Epithelial cell of prostate (primary cell): ENCODE measurements around the gene WDR73.

Experiments used
- DNase-seq: peaks from one replicate; pipeline ENCODE4 v3.0.0-alpha.2; 2011; ENCODE audit warnings: low read depth, low spot score
- H3K27ac ChIP-seq: fragments of 450-650 bp; 2 replicates; pipeline ENCODE4 v1.5.1; 2017; ENCODE audit warnings: mild to moderate bottlenecking

WDR73 gene

GRCh38 chr15:84621358-84621979, 32.6 kb downstream of the WDR73 start:
- no peak overlapping the region for H3K27ac ChIP-seq
- DNase-seq = no peak

DNA sequence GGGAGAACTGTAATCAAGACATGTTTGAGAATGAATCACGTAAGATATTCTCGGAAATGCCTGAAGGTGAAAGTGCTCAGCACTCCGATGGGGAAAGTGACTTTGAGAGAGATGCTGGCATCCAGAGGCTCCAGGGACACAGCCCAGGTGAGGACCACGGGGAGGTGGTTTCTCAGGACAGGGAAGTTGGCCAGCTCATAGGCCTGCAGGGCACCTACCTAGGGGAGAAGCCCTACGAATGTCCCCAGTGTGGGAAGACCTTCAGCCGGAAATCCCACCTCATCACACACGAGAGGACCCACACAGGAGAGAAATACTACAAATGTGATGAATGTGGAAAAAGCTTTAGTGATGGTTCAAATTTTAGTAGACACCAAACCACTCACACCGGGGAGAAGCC, 33.5 kb downstream of the WDR73 start:
- no peak for DNase-seq
- H3K27ac ChIP-seq = no peak overlapping the region

DNA sequence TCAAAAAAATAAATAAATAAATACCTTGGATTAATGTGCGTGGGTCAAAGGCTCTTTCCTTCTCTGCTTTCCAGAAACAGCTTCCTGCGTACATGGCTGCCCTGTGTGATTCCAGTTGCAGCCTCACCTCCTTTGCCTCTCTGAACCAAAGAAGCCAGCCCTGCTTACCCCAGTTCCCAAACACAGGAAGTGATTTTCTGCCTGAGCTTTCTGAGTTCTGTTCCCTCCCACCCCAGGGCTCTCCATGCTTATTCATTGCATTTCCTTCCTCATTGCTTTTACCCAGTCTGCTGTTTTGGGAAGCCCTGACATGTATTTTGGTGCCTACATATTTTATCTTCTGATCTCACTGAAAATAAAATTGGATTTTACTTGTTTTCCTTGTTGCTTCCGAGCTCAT, 37.8 kb downstream of the WDR73 start:
- no peak overlapping the region for H3K27ac ChIP-seq
- DNase-seq = no peak

- DNase-seq = no peak
Measured at GRCh38 chr15:84611631-84612030, 42.5 kb downstream of the WDR73 start.

GRCh38 chr15:84609818-84610525, 44.1 kb downstream of the WDR73 start:
- no peak overlapping the region for H3K27ac ChIP-seq
- no peak for DNase-seq

More at GRCh38 chr15:84611631-84612030, 42.5 kb downstream of the WDR73 start:
- no peak overlapping the region for H3K27ac ChIP-seq

- no peak for DNase-seq
- H3K27ac ChIP-seq = no peak overlapping the region
Measured at GRCh38 chr15:84608707-84609284, 45.3 kb downstream of the WDR73 start.

DNA sequence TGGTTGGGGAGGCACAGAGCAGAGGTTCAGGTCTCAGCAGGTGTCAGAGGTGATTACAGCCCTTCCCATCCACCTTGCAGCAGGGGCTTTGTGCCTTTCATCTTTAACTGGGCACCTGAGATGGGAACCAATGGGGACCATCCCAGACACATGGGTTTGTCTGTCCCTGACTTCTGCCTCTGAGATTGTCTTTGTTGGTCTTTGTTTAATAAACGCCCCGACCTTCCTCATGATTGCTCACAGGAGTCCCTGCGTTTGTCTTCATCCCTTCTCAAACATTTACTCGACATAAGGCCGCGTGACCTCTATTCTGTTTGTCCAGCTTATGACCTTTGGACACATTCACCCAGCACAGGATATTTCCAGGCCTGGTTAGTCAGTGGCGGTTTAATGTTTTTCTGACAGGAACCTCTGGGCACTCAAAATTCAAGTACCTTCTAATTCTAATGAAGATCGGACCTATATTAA, 47.4 kb downstream of the WDR73 start:
- DNase-seq = no peak
- no peak overlapping the region for H3K27ac ChIP-seq

DNA sequence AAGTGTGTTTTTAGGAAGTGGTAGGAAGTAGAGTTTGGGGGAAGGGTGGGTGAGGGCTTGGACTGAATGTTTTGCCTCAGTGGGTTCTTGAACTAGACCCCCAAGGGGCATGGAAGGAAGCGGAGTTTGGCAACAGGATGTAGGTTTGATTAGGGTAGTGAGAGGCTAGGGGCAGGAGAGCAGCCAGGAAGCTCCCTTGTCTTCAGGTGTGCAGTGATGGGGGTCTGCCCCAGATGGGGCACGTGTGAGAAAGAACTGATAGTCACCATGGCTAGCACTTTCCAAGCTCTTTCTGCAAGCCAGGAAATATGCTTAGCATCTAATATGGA, 48.6 kb downstream of the WDR73 start:
- no peak for DNase-seq
- no peak overlapping the region for H3K27ac ChIP-seq

GRCh38 chr15:84604826-84605553, 49.1 kb downstream of the WDR73 start:
- H3K27ac ChIP-seq = no peak overlapping the region
- DNase-seq = no peak

DNA sequence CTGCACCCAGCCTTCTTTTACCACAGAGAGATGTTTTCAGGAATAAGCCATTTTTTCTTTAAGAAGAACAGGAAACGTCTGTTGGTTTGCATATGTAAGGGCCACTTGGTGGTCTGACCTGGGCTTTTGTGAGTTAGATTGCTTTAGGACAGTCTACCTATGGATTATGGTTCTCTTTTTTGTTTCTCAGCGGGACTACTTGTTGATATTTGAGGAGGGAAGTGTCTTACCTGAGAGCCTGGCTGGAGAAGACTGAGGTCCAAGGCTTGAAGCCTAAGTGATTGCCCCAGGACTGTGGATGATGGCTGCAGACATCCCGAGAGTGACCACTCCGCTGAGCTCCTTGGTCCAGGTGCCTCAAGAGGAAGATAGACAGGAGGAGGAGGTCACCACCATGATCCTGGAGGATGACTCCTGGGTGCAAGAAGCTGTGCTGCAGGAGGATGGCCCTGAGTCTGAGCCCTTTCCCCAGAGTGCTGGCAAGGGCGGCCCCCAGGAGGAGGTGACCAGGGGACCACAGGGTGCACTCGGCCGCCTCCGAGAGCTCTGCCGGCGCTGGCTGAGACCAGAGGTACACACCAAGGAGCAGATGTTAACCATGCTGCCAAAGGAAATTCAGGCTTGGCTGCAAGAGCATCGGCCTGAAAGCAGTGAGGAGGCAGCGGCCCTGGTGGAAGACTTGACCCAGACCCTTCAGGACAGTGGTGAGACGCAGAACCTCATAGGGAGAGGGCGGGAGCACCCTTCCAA, 50.3 kb downstream of the WDR73 start:
- no peak overlapping the region for H3K27ac ChIP-seq

DNA sequence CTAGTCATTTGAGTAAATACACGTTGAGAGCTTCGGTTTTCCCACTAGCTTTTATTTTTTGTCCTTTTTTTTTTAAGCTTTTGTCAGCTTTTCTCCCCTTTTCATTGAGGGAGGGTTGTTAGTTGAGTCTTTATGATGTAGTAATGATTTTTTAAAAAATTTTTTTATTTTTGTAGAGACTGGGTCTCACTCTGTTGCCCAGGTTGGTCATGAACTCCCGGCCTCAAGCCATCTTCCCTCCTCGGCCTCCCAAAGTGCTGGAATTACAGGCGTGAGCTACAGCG, 52.6 kb downstream of the WDR73 start:
- no peak overlapping the region for H3K27ac ChIP-seq
- DNase-seq = no peak

More for the DNA sequence above, 50.3 kb downstream of the WDR73 start:
- DNase-seq = no peak

DNA sequence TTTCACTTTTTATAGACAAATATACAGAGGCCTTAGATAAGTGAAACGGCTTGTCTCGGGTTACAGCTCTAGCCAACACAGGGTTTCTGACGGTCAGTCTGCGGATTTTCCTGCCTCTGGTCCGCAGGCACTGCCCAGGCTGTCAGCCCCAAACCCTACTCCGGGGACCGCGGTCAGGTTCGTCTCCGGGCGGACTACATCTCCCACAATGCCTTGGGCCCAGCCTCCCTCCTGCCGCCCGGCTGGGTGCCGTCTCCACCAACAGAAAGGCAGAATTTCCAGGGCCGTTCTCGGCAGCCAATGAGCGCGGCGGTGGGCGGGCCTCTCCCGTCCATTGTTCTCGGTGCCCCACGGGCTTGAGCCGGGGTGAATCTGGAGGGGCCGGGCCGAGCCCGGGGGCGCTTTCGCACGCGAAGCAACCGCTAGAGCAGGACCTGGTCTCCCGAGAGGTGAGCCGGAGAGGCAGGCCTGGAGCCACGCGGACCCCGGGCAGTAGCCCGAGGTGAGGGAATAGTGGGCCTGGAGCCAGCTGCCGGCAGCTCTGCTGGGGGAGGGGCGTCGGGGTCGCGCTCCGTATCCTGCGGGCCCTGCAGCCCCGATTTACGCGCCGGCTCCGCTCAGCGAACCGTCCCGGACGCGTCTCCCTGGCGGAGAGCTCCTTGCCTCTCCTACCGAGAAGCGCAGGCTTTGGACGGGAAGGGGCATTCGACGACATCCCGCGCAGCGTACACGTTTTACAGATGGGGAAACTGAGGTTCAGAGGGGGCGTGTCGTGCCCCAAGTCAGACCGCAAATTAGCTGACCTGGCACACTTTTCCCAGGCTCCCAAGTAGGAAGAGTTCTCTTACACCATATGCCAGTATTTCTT, 53.2 kb downstream of the WDR73 start, which contains the start of gene ZSCAN2:
TSS of gene ZSCAN2 (plus strand) at position 323 of the 868 bp plus-strand sequence. CDS start 2,919 bp downstream, outside the sequence.
- no peak within 1 kb of the TSS for H3K27ac ChIP-seq
- peak; percentile 55 for DNase-seq

DNA sequence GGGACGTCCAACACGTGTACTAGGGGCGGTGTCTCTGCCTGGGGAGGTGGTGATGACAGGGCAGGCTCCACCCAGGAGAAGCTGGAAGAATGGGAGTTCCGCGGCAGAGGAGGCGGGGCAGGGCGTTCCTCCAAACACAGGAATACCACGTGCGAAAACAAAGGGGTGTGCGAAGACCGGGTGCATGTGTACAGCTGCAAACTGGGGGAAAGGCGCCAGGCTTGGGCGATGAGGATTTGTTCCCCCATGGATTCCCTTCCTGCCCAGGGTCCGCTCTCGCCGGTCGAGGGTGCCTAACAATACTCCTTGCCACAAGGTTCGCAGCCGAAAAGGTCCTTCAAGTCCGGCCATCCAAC, 53.8 kb downstream of the WDR73 start:
- DNase-seq = peak; percentile 54
- no peak overlapping the region for H3K27ac ChIP-seq

DNA sequence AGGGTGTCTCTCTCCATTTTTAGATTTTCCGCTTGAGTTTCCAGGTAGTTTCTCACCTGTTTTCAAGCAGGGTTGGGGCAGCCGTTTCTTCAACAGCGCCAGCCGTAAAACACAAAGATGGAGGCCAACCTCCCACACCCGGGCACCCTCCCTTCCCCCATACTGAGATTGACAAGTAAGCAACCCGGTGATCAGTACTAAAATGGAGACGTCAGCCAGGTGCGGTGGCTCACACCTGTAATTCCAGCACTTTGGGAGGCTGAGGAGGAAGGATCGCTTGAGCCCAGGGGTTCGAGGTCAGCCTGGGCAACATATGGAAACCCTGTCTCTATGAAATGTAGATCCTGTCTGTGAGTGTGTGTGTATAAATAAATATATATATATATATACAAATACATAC, 54.2 kb downstream of the WDR73 start:
- H3K27ac ChIP-seq = no peak overlapping the region
- DNase-seq = no peak

GRCh38 chr15:84598993-84599392, 55.1 kb downstream of the WDR73 start:
- no peak overlapping the region for H3K27ac ChIP-seq
- DNase-seq = no peak

DNA sequence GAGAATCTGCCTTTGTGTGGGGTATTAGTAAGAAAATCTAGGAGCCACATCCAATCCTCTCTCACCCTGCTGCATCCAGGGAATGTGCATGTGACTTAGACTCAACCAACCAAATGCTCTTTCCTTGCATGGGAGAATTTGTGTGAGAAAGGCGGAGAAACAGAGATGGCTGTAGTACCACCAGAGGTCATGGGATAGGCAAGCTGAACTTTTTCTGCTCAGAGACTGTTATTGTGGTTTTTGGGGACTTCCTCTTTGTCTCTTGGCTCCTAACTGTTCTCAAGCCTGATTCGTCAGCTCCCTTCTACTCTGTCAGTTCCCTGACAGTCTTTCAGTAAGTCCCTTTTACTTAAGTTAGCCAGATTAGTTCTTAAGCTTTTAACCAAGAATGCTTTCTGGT, 55.8 kb downstream of the WDR73 start:
- DNase-seq = no peak
- H3K27ac ChIP-seq = no peak overlapping the region

GRCh38 chr15:84597296-84597695, 56.8 kb downstream of the WDR73 start:
- DNase-seq = no peak
- H3K27ac ChIP-seq = peak overlapping the region; percentile 88

DNA sequence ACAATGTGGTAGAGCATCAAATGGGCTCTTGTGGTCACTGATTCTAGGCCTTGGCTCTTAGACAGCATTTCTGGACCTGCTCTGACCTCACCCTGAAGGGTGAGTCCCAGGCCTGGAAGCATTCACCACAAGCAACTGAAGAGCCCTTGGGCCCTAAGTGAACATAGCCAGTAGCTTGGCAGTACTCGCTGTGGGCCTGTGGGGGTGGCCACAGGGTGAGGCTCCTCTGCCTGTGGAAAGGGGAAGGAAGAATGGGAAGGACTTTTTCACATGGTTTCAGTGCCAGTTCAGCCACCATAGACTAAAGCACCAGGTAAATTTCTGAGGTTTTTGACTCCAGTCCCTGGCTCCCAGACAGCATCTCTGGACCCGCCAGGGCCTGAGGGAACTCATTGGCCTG, 58.4 kb downstream of the WDR73 start:
- DNase-seq = no peak
- H3K27ac ChIP-seq = no peak overlapping the region

DNA sequence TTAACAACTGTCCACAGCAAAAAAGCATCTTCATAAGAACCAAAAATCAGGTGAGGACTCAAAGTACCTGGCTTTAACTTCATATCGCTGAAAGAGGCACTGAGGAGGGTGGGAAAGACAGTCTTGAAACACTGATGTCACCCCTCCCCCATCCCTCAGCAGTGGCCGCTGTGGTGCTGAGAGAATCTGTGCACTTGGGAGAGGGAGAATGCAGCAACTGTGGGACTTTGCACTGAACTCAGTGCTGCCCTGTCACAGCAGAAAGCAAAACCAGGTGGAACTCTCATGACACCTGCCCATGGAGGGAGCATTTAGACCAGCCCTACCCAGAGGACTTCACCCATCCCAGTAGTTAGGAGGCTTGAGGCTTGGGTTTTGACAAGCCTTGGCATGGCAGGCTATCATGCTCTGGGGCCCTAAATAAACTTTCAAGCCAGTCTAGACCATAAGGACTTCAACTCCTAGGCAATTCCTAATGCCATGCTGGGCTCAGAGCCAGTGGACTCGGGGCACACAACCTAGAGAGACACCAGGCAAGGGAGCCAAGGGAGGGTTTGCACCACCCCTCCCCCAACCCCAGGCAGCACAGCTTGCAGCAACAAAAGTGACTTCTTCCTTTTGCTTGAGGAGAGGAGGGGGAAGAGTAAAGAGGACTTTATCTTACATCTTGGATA, 59.3 kb downstream of the WDR73 start:
- H3K27ac ChIP-seq = no peak overlapping the region
- no peak for DNase-seq
